ENCODE results near the gene PCDHB5. TPM values are rescaled to one million over a fixed set of nuclear protein-coding genes. Genes with fewer than 3 reads are reported as not detected.

The PCDHB5 gene
- total and polyA plus RNA-seq, 2 of the 13 experiments (the other 11 are each of a cell fraction or from before 2014, with no cell fraction given), result 0.07 to 0.08 TPM

- no peak for DNase-seq (ENCODE audit: low spot score)
- peak; percentile 50 for ATAC-seq
- Histone ChIP-seq H3K36me3 (replicated peaks in 1 of 2; ENCODE audit: control insufficient read depth in 1 of 2, insufficient read depth in 2 of 2, low read length in 2 of 2) (no peaks in the 10 kb centered on the region), H3K27ac (ENCODE audit: extremely low read length, insufficient read depth, low read length) (no peak overlapping the region), H3K27me3 (ENCODE audit: control insufficient read depth in 1 of 2, insufficient read depth in 2 of 2, low read length in 2 of 2) (no peaks in the 10 kb centered on the region; a peak in 1 of 5 replicates), H3K9me3 (ENCODE audit: low read length) (no peaks in the 10 kb centered on the region), H3K79me2 (ENCODE audit: insufficient read depth, low read length) (no peaks in the 10 kb centered on the region), H3K4me3 (replicated peaks in 1 of 3; ENCODE audit: insufficient read depth in 1 of 3, low read depth in 2 of 3, low read length in 3 of 3) (peak overlapping the region; percentile 55 to 89 (median 82)), H4K20me1 (ENCODE audit: insufficient read depth, low read length) (no peaks in the 10 kb centered on the region), H2AFZ (ENCODE audit: low read length) (no peak overlapping the region), H3K4me1 (ENCODE audit: insufficient read depth, low read length) (peaks cover 11% of the 10 kb centered on the region), H3K4me2 (ENCODE audit: low read depth, low read length) (peak overlapping the region; percentile 74), H3K9ac (ENCODE audit: insufficient read depth, low read depth, low read length) (peak overlapping the region; percentile 82)
- intact Hi-C loops (cut with micrococcal nuclease; ENCODE audit: unreplicated experiment) (loop anchor here (2.0 kb wide), 2 partner anchors 54 to 88 kb away; partner anchors contain the start of gene PCDHB16), in situ Hi-C loops (cut with HindIII; ENCODE audit: extremely low pct_ligation_motif_present, low pct_unique_long_range_greater_than_20kb) (loop anchor here (10.0 kb wide), 1 partner anchor 460 kb away; no protein-coding TSS in a partner anchor)
- POLR2A ChIA-PET, result interaction anchor here (1.1 to 1.9 kb wide), 5 partner anchors 9 to 469 kb away, joined by 3 to 9 read pairs (median 4); partner anchors contain the start of gene TAF7
- no TSS peak for BruUV-seq (replicated peaks)
- WGBS (ENCODE audit: low lambda C conversion rate), result 72% methylated on average over 10 of the region's 12 CpGs
- no peak for FAIRE-seq
- CTCF ChIA-PET (ENCODE audit: low intra/inter-chr PET ratio, low total read pairs), result interaction anchor here (1.4 kb wide), 1 partner anchor 87 kb away, joined by 5 read pairs; the partner anchor contains the start of gene PCDHB16
- TF ChIP-seq DMTF1 (CRISPR knock-in tag; IDR thresholded peaks at IDR 0.05) (no peak), IKZF5 (CRISPR knock-in tag; IDR thresholded peaks at IDR 0.05) (no peak), ZBTB43 (CRISPR knock-in tag; conservative IDR thresholded peaks at IDR 0.05) (no peak), ZBTB33 (CRISPR knock-in tag; IDR thresholded peaks at IDR 0.05) (peak; percentile 93), AHDC1 (CRISPR knock-in tag; IDR thresholded peaks at IDR 0.05; ENCODE audit: borderline replicate concordance) (no peak), ZNF652 (CRISPR knock-in tag; IDR thresholded peaks at IDR 0.05; ENCODE audit: borderline replicate concordance, low read depth) (peak; percentile 70; the same call in 1 of the 2 replicates), ZBTB1 (CRISPR knock-in tag; IDR thresholded peaks at IDR 0.05; ENCODE audit: borderline replicate concordance) (no peak), ZNF468 (CRISPR knock-in tag; IDR thresholded peaks at IDR 0.05) (no peak)
These were observed 39.8 kb upstream of the PCDHB5 start for GRCh38 chr5:141095263-141095641.
